Effector memory CD8-positive, alpha-beta T cell (primary cell): ENCODE results near the gene ATG4B.

Experiments
- ATAC-seq: fragments of 150-1000 bp; cut with Tn5 transposase; replicated peaks from 2 replicates; pipeline ENCODE4 v1.10.0; 2021; ENCODE audit warnings: mild to moderate bottlenecking, moderate library complexity
- DNase-seq, 3 experiments: peaks; one replicate each; pipeline ENCODE4 v3.0.0; 2021
- H3K27ac Mint-ChIP-seq, 2 donors: one replicate each; pipeline ENCODE4 v1.8.0; 2022; ENCODE audit warnings: mild to moderate bottlenecking in 2 of 2, mixed read lengths in 2 of 2, moderate library complexity in 2 of 2
- H3K27me3 Mint-ChIP-seq, 2 donors: one replicate each; pipeline ENCODE4 v1.8.0; 2022; ENCODE audit warnings: mixed read lengths in 2 of 2
- H3K36me3 Mint-ChIP-seq: one replicate; pipeline ENCODE4 v1.8.0; 2022; ENCODE audit warnings: mild to moderate bottlenecking, moderate library complexity, mixed read lengths; ENCODE audit not compliant: insufficient read depth
- H3K4me1 Mint-ChIP-seq, 2 donors: one replicate each; pipeline ENCODE4 v1.8.0; 2022; ENCODE audit warnings: low read depth in 2 of 2, mixed read lengths in 2 of 2
- H3K4me3 Mint-ChIP-seq, 2 donors: one replicate each; pipeline ENCODE4 v1.8.0; 2022; ENCODE audit warnings: mild to moderate bottlenecking in 2 of 2, mixed read lengths in 2 of 2, moderate library complexity in 2 of 2
- H3K9me3 Mint-ChIP-seq, 2 donors: one replicate each; pipeline ENCODE4 v1.8.0; 2022; ENCODE audit warnings: mixed read lengths in 2 of 2

The ATG4B gene

DNA sequence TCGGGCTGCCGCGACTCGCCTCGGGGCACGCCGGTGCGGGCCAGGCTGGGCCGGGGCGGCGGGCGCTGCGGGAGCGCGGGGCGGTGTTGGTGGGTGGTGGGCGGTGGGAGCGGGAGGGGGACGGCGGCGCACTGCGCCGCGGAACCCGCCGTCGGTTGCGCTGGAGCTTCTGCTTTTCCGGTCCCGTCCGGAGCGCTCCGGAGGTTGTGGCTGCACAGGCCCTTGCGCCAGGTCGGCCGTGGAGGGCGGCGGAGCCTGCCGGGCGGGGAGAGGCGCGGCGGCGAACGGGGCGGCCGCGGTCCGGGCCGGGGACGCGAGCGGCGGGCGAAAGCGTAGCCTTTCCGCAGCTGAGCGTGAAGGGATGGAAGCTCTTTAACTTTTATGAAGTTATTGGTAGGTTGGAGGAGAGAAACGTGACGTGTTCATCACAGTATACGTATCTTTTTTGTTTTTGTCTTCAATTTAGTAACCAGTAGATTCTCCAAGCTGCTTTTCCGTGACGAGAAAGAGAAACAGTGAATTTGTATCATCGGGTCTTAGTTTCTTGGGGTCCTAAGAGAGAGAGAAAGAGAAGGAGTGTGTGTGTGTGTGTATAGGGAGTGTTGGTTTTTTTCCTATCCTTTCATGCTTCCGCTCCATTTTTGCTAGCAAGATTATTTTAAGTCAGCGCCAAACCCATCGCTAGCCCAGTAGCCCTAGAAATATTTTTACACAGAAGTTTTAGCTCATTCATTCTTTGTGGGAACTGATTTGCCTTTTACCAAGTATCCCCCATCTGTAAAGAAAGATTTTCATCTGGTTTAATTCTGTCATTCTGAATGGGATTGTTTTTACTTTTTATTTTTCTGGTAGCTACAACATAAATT lies 535 bp downstream of the ATG4B start:
- Mint-ChIP-seq H3K27ac (peak overlapping the region; percentile 58 to 90), H3K4me1 (peaks cover 44 to 45% of the 10 kb centered on the region in 2 donors), H3K36me3 (peaks cover 28% of the 10 kb centered on the region), H3K9me3 (no peaks in the 10 kb centered on the region), H3K27me3 (no peaks in the 10 kb centered on the region), H3K4me3 (peak overlapping the region; percentile 73 to 89)
- DNase-seq (peak in 1 of 3 experiments; percentile 25), ATAC-seq (peak; percentile 27)

GRCh38 chr2:241638940-241639339 lies 1.4 kb downstream of the ATG4B start:
- H3K27me3 Mint-ChIP-seq: no peaks in the 10 kb centered on the region
- no peak for ATAC-seq
- H3K4me1 Mint-ChIP-seq: peaks cover 45% of the 10 kb centered on the region in 2 donors

GRCh38 chr2:241639385-241639784 lies 1.9 kb downstream of the ATG4B start:
- H3K27ac Mint-ChIP-seq: peak overlapping the region in 1 of 2 donors; percentile 90
- H3K9me3 Mint-ChIP-seq: no peaks in the 10 kb centered on the region

More at GRCh38 chr2:241638940-241639339, 1.4 kb downstream of the ATG4B start:
- H3K4me3 Mint-ChIP-seq: peak overlapping the region; percentile 73 to 89
- no peaks in the 10 kb centered on the region for H3K9me3 Mint-ChIP-seq
- H3K27ac Mint-ChIP-seq: peak overlapping the region; percentile 58 to 90
- peaks cover 20% of the 10 kb centered on the region for H3K36me3 Mint-ChIP-seq
- no peak for DNase-seq

GRCh38 chr2:241640165-241640795 lies 2.8 kb downstream of the ATG4B start:
- Mint-ChIP-seq H3K4me3 (no peak overlapping the region), H3K27ac (peak overlapping the region in 1 of 2 donors; percentile 59)
- DNase-seq: no peak

More at GRCh38 chr2:241639385-241639784, 1.9 kb downstream of the ATG4B start:
- peaks cover 45 to 49% of the 10 kb centered on the region in 2 donors for H3K4me1 Mint-ChIP-seq
- H3K4me3 Mint-ChIP-seq: peak overlapping the region; percentile 14 to 89
- H3K36me3 Mint-ChIP-seq: peaks cover 20% of the 10 kb centered on the region
- H3K27me3 Mint-ChIP-seq: no peaks in the 10 kb centered on the region
- no peak for ATAC-seq
- no peak for DNase-seq

GRCh38 chr2:241641631-241642030 lies 4.1 kb downstream of the ATG4B start:
- no peak for ATAC-seq
- H3K27me3 Mint-ChIP-seq: no peaks in the 10 kb centered on the region
- DNase-seq: no peak
- H3K27ac Mint-ChIP-seq: peak overlapping the region in 1 of 2 donors; percentile 57
- H3K4me1 Mint-ChIP-seq: peaks cover 46 to 47% of the 10 kb centered on the region in 2 donors
- H3K4me3 Mint-ChIP-seq: no peak overlapping the region
- no peaks in the 10 kb centered on the region for H3K9me3 Mint-ChIP-seq
- H3K36me3 Mint-ChIP-seq: peaks cover 20% of the 10 kb centered on the region

More at GRCh38 chr2:241640165-241640795, 2.8 kb downstream of the ATG4B start:
- no peak for ATAC-seq
- Mint-ChIP-seq H3K27me3 (no peaks in the 10 kb centered on the region), H3K9me3 (no peaks in the 10 kb centered on the region), H3K4me1 (peaks cover 45 to 50% of the 10 kb centered on the region in 2 donors), H3K36me3 (peaks cover 20% of the 10 kb centered on the region)

DNA sequence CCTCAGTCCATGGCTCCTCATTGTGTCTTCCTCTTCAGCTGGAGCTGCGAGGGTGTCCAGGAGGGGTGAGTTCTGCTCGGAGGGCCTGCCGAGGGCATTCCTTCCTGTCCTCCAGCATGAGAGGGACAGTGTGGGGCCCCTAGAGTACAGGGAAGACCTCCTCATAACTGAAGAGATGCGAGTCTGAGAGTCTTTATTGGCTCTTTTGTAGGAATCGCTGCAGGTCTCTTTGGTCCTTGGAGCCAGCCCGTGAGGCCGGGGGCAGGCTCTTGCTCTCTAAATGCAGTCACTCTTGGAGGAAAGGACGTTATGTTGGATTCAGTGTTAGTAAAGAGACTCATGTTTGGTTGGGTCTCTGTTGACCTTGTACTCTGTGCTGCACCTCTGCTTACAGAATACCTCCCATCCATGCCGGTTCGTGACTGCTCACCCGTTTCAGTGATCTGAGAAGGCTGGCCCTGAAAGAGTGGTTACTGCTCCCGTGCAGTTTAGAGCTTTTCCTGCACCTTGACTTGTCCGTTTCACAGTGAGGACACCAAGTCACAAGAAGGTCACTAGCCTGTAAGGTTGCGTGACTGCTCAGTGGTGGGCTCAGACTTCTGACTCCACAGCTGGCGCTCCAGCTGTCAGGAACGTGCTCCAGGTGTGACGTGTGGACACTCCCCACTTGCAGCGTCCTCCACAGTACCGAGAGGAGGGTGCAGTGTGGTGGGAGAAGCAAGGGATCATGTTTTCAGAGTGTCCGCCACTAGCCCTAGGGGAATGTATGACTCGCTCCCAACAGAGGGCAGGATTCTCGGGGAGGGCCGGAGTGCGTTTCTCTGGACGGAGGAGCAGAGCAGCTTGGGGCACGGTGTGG lies 7.8 kb downstream of the ATG4B start:
- Mint-ChIP-seq H3K27ac (no peak overlapping the region), H3K9me3 (no peaks in the 10 kb centered on the region), H3K27me3 (no peaks in the 10 kb centered on the region), H3K4me3 (no peak overlapping the region), H3K36me3 (peaks cover 11% of the 10 kb centered on the region), H3K4me1 (peaks cover 28 to 37% of the 10 kb centered on the region in 2 donors)
- no peak for ATAC-seq
- no peak for DNase-seq

GRCh38 chr2:241645915-241646645 lies 8.6 kb downstream of the ATG4B start:
- H3K9me3 Mint-ChIP-seq: no peaks in the 10 kb centered on the region
- peaks cover 17% of the 10 kb centered on the region for H3K36me3 Mint-ChIP-seq
- no peak overlapping the region for H3K4me3 Mint-ChIP-seq
- H3K4me1 Mint-ChIP-seq: peaks cover 23 to 37% of the 10 kb centered on the region in 2 donors
- no peak for DNase-seq
- no peak overlapping the region for H3K27ac Mint-ChIP-seq
- ATAC-seq: no peak
- H3K27me3 Mint-ChIP-seq: no peaks in the 10 kb centered on the region

DNA sequence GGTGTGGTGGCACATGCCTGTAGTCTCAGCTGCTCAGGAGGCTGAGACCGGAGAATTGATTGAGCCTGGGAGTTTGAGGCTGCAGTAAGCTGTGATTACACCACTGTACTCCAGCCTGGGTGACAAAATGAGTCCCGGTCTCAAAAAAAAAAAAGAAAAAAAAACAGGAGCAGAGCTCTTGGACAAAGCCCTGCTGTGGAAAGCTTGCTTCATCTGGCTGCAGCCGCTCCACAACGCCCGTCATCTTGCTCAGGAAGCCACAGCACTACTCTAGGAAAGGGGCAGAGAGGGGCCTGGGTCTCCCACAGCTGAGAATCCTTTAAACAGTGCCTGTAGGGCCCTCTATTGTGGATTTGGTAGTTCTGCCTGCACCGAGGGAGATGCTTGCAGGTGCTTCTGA lies 11.0 kb downstream of the ATG4B start:
- ATAC-seq (no peak), DNase-seq (no peak)
- H3K9me3 Mint-ChIP-seq: no peaks in the 10 kb centered on the region
- H3K4me3 Mint-ChIP-seq: no peak overlapping the region
- peaks cover 19% of the 10 kb centered on the region for H3K36me3 Mint-ChIP-seq
- H3K27me3 Mint-ChIP-seq: no peaks in the 10 kb centered on the region
- H3K27ac Mint-ChIP-seq: no peak overlapping the region
- H3K4me1 Mint-ChIP-seq: peaks cover 13 to 27% of the 10 kb centered on the region in 2 donors

- ATAC-seq: no peak
- H3K9me3 Mint-ChIP-seq: no peaks in the 10 kb centered on the region
- no peak overlapping the region for H3K4me3 Mint-ChIP-seq
Observed at GRCh38 chr2:241649404-241649803, 11.9 kb downstream of the ATG4B start.

GRCh38 chr2:241649927-241650326 lies 12.4 kb downstream of the ATG4B start:
- peaks cover 28% of the 10 kb centered on the region for H3K36me3 Mint-ChIP-seq
- peak overlapping the region in 1 of 2 donors; percentile 32 for H3K27ac Mint-ChIP-seq
- no peaks in the 10 kb centered on the region for H3K9me3 Mint-ChIP-seq
- ATAC-seq (no peak), DNase-seq (no peak)
- peaks cover 8 to 27% of the 10 kb centered on the region in 2 donors for H3K4me1 Mint-ChIP-seq
- no peaks in the 10 kb centered on the region for H3K27me3 Mint-ChIP-seq
- no peak overlapping the region for H3K4me3 Mint-ChIP-seq

More at GRCh38 chr2:241649404-241649803, 11.9 kb downstream of the ATG4B start:
- H3K27ac Mint-ChIP-seq: peak overlapping the region in 1 of 2 donors; percentile 32
- H3K27me3 Mint-ChIP-seq: no peaks in the 10 kb centered on the region
- H3K36me3 Mint-ChIP-seq: peaks cover 23% of the 10 kb centered on the region
- H3K4me1 Mint-ChIP-seq: peaks cover 8 to 27% of the 10 kb centered on the region in 2 donors
- no peak for DNase-seq

DNA sequence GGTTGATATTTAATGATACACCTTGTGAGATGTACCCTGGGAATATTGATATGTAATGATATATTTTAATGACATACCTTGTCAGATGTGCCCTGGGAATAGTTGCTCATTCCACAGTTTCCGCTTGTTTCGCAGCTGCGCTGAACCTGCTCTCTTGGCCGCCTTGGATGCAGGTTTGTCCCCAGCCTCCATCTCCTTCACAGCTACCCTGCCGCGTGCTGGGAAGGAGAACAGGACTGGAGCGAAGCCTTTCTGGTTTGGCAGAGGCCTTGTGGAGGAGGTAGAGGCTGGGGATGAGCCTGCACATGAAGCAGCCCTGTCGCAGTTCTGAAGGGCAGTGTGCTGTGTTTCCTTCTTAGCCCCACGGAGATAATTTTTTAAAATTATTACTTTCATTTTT lies 14.6 kb downstream of the ATG4B start:
- H3K4me1 Mint-ChIP-seq: peaks cover 7 to 22% of the 10 kb centered on the region in 2 donors
- no peak overlapping the region for H3K4me3 Mint-ChIP-seq
- no peak overlapping the region for H3K27ac Mint-ChIP-seq
- ATAC-seq (no peak), DNase-seq (no peak)
- H3K9me3 Mint-ChIP-seq: no peaks in the 10 kb centered on the region
- H3K27me3 Mint-ChIP-seq: no peaks in the 10 kb centered on the region
- peaks cover 46% of the 10 kb centered on the region for H3K36me3 Mint-ChIP-seq

- ATAC-seq: no peak
- H3K27me3 Mint-ChIP-seq: no peaks in the 10 kb centered on the region
- no peak overlapping the region for H3K4me3 Mint-ChIP-seq
- H3K9me3 Mint-ChIP-seq: no peaks in the 10 kb centered on the region
- peaks cover 51% of the 10 kb centered on the region for H3K36me3 Mint-ChIP-seq
- peaks cover 7 to 22% of the 10 kb centered on the region in 2 donors for H3K4me1 Mint-ChIP-seq
- H3K27ac Mint-ChIP-seq: peak overlapping the region in 1 of 2 donors; percentile 71
- no peak for DNase-seq
Observed at GRCh38 chr2:241652722-241653121, 15.2 kb downstream of the ATG4B start.
